Mesodermal cell (in vitro differentiated cells): ENCODE measurements around the gene CYP4B1.
"Not testable (repeated sequence)": the region's sequence is repeated elsewhere in the genome, so short reads cannot be mapped to it uniquely, and the experiment has no call there.

Source experiments
- H3K27ac ChIP-seq: 2 replicates; pipeline ENCODE4 v1.7.0; 2013; ENCODE audit warnings: mild to moderate bottlenecking, low read depth, low read length, moderate library complexity; ENCODE audit not compliant: severe bottlenecking
- H3K36me3 ChIP-seq: 2 replicates; pipeline ENCODE4 v1.7.1; 2013; ENCODE audit warnings: mild to moderate bottlenecking, low read length, moderate library complexity; ENCODE audit not compliant: control insufficient read depth, insufficient read depth
- H3K4me1 ChIP-seq: one replicate; pipeline ENCODE4 v1.7.1; 2013; ENCODE audit warnings: mild to moderate bottlenecking, low read length; ENCODE audit not compliant: insufficient read depth, control insufficient read depth, poor library complexity, severe bottlenecking
- H3K4me3 ChIP-seq: 2 replicates; pipeline ENCODE4 v1.7.0; 2013; ENCODE audit warnings: low read length, control low read depth, mild to moderate bottlenecking; ENCODE audit not compliant: insufficient read depth, poor library complexity, severe bottlenecking; ENCODE audit errors: extremely low read depth
- H3K9me3 ChIP-seq: 2 replicates; pipeline ENCODE4 v1.7.1; 2013; ENCODE audit warnings: mild to moderate bottlenecking, low read length, moderate library complexity; ENCODE audit not compliant: control insufficient read depth
- WGBS, 2 experiments: methylation state at CpG; one replicate each; pipeline ENCODE4 v1.1.5; 2013; ENCODE audit warnings: missing lambda C conversion rate in 2 of 2; ENCODE audit not compliant: insufficient coverage in 2 of 2; 5-methylcytosine and 5-hydroxymethylcytosine counted together

CYP4B1 gene

DNA sequence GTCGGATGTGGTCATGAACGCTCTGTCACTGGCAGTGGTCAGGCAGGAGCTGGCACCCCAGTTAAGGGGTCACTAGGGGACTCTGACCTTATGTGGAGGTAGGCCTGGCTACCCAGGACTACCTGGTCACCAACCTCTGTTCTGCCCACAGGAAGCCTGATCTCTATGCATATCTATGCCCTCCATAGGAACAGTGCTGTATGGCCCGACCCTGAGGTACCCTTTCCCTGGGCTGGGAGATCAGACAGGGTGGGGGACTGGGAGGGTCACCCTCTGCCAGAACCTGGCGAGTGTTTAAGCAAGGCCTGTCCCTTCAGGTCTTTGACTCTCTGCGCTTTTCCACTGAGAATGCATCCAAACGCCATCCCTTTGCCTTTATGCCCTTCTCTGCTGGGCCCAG is 19.0 kb downstream of the CYP4B1 start:
- no peak overlapping the region for H3K27ac ChIP-seq
- H3K4me3 ChIP-seq, result no peak overlapping the region
- H3K36me3 ChIP-seq, result no peaks in the 10 kb centered on the region
- H3K4me1 ChIP-seq, result no peaks in the 10 kb centered on the region
- no peaks in the 10 kb centered on the region for H3K9me3 ChIP-seq
- WGBS, 2 experiments, result 85 to 89% methylated on average over 2 to 6 of the region's 6 CpGs

DNA sequence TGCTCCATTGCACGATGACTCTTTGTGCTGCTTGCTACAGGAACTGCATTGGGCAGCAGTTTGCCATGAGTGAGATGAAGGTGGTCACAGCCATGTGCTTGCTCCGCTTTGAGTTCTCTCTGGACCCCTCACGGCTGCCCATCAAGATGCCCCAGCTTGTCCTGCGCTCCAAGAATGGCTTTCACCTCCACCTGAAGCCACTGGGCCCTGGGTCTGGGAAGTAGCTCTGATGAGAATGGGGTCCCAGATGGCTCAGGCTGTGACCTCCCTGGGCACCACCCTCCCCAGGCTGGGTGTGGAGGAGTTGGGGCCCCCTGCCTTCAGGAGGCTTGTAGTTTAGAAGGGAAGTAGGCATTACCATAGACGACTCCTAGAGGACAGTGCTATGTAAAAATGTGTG is 19.7 kb downstream of the CYP4B1 start:
- Histone ChIP-seq H3K4me1 (no peaks in the 10 kb centered on the region), H3K4me3 (no peak overlapping the region)
- WGBS, 2 experiments, result 86 to 90% methylated on average over 3 to 4 of the region's 5 CpGs

DNA sequence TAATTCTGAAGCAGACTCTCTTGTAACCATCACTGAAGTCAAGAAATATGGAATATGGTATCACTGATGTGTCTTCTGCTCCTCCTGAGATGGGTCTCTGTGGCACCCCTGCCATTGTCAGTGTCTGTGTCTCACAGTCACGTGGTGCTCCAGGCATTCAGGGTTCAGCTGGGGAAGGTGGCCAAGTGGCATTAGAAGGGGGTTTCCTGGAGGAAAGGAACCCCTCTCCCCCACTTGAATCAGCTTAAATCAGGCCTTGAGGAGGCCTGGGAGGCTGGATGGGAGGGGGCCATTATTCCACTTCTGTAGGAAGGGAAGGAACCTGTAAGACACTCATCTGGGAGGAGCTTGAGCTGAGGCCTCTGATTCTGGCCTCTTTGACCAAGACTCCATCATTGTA is 20.5 kb downstream of the CYP4B1 start:
- Histone ChIP-seq H3K9me3 (no peaks in the 10 kb centered on the region), H3K4me1 (no peaks in the 10 kb centered on the region), H3K4me3 (no peak overlapping the region), H3K36me3 (no peaks in the 10 kb centered on the region), H3K27ac (no peak overlapping the region)
- no CpG with 5 or more reads among the region's 1 CpG for WGBS, 2 experiments

More for the DNA sequence above, 19.7 kb downstream of the CYP4B1 start:
- Histone ChIP-seq H3K9me3 (no peaks in the 10 kb centered on the region), H3K27ac (no peak overlapping the region), H3K36me3 (no peaks in the 10 kb centered on the region)

DNA sequence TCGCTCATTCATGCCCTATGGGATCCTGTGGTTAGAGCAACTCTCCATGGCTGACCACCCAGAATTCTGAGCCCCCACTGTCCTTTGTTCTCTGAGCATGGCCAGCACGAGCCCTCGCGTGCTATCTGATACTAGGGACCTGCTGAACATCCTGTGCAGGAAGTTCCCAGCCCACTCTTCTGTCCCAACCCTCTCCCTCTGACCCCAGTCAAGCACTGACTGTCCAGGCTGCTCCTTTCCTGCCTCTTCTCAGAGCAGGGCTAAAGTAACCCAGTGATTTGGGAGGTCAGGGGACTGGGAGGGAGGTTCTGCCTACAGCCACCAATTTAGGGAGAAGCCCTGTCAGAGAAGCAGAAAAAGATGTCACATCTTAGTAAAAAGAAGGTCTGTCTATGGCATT is 21.2 kb downstream of the CYP4B1 start:
- H3K27ac ChIP-seq, result no peak overlapping the region

DNA sequence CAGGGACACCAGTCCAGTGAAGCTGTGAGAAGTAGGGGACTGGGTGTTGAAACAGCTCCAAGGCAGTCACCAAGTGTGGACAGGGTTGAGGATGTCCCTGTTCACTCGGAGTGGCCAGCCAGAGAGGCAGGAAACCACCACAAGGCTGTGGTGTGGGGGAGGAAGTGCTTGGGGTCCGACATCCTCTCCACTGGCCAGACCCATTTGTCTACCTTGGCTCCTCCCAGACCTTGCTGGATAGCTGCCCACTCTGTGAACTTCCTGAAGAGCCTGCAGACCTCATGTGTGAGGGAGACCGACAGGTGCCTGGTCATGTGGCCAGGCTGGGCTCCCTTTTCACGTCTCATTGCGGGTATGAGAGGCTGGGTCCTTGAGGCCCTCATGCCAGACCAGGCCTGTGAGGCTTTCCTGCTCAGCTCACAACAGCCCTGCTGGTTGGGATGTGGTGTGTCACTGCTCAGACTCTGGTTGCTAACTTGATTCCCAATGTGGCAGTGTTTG is 21.8 kb downstream of the CYP4B1 start:
- H3K4me3 ChIP-seq, result no peak overlapping the region
- H3K27ac ChIP-seq, result no peak overlapping the region
- H3K36me3 ChIP-seq, result no peaks in the 10 kb centered on the region
- WGBS, 2 experiments, result 93 to 100% methylated on average over 3 to 4 of the region's 5 CpGs
- H3K4me1 ChIP-seq, result no peaks in the 10 kb centered on the region
- H3K9me3 ChIP-seq, result no peaks in the 10 kb centered on the region

More for the DNA sequence above, 21.2 kb downstream of the CYP4B1 start:
- no peaks in the 10 kb centered on the region for H3K36me3 ChIP-seq
- H3K4me1 ChIP-seq, result no peaks in the 10 kb centered on the region
- 86 to 87% methylated on average over 2 to 4 of the region's 4 CpGs for WGBS, 2 experiments
- H3K4me3 ChIP-seq, result no peak overlapping the region
- H3K9me3 ChIP-seq, result no peaks in the 10 kb centered on the region

DNA sequence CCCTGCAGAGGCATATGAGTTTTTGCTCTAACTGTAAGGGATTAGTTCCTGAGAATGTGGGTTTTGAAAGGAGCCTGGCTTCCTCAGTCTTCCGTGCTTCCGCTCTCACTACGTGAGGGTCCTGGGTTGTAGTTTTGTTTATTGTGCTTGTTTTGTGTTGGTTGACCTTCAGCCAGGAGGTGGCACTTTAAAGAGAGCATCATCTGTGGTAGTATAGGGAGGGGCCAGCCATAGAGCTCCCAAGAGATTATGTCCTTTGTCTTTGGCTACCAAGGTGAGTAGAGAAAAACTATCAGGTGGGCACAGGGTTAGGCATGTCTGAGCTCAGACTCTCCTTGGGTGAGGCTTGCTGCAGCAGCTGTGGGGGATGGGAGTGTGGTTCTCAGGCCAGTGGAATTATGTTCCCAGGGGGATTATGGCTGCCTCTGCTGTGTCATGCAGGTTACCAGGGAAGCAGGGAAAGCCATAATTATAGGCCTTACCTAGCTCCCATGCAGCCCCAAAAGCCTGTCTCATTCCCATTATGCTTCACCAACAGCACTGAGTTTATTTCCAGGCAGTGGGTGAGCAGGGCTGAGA is 23.5 kb downstream of the CYP4B1 start:
- Histone ChIP-seq H3K4me3 (no peak overlapping the region), H3K4me1 (no peaks in the 10 kb centered on the region), H3K36me3 (no peaks in the 10 kb centered on the region), H3K27ac (no peak overlapping the region), H3K9me3 (no peaks in the 10 kb centered on the region)
- 93 to 100% methylated on average over 1 to 2 of the region's 3 CpGs for WGBS, 2 experiments

DNA sequence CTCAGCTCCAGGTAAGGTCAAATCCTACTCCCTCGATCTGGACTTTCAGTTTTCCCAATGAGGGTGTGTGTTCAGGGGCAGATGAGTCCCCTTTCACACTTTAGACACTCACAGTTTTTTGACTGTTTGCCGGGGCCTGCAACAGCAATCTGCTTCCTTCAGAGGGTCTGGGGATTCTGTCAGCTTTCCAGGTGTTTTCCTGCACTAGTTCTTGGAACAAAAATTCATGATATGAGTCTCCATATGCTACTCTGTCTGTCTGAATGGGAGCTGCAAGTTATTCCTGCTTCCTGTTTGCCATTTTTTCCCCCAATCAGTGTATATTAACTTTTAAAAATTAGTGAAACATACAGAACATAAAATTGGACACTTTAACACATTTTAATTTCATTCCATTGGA is 24.3 kb downstream of the CYP4B1 start:
- Histone ChIP-seq H3K36me3 (no peaks in the 10 kb centered on the region), H3K4me1 (no peaks in the 10 kb centered on the region), H3K9me3 (no peaks in the 10 kb centered on the region), H3K4me3 (no peak overlapping the region), H3K27ac (no peak overlapping the region)
- WGBS, 2 experiments, result 80% methylated on average over 1 of the region's 2 CpGs

DNA sequence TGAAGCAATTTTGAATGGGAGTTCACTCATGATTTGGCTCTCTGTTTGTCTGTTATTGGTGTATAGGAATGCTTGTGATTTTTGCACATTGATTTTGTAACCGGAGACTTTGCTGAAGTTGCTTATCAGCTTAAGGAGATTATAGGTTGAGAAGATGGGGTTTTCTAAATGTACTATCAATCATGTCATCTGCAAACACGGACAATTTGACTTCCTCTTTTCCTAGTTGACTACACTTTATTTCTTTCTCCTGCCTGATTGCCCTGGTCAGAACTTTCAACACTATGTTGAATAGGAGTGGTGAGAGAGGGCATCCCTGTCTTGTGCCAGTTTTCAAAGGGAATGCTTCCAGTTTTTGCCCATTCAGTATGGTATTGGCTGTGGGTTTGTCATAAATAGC is 28.0 kb downstream of the CYP4B1 start:
- not testable (repeated sequence) for H3K27ac ChIP-seq, H3K4me3 ChIP-seq, H3K9me3 ChIP-seq, H3K36me3 ChIP-seq, H3K4me1 ChIP-seq
- WGBS, 2 experiments, result 83 to 88% methylated on average over 1 of the region's 2 CpGs

DNA sequence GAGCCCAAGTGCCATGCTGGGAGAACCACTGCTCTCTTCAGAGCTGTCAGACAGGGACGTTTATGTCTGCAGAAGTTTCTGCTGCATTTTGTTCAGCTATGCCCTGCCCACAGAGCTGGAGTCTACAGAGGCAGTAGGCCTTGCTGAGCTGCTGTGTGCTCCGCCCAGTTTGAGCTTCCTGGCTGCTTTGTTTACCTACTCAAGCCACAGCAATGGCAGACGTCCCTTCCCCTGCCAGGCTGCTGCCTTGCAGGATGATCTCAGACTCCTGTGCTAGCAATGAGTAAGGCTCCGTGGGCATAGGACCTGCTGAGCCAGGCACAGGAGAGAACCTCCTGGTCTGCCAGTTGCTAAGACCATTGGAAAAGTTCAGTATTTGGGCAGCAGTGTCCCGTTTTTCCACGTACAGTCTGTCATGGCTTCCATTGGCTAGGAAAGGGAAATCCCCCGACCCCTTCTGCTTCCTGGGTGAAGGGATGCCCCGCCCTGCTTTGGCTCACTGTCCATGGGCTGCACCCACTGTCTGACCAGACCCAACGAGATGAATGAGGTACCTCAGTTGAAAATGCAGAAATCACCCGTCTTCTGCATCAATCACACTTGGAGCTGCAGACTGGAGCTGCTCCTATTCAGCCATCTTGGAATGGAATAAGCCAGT is 31.9 kb downstream of the CYP4B1 start:
- Histone ChIP-seq H3K4me1 (no peaks in the 10 kb centered on the region), H3K36me3 (no peaks in the 10 kb centered on the region), H3K9me3 (no peaks in the 10 kb centered on the region), H3K27ac (no peak overlapping the region), H3K4me3 (no peak overlapping the region)
- 79 to 90% methylated on average over 9 to 10 of the region's 10 CpGs for WGBS, 2 experiments

DNA sequence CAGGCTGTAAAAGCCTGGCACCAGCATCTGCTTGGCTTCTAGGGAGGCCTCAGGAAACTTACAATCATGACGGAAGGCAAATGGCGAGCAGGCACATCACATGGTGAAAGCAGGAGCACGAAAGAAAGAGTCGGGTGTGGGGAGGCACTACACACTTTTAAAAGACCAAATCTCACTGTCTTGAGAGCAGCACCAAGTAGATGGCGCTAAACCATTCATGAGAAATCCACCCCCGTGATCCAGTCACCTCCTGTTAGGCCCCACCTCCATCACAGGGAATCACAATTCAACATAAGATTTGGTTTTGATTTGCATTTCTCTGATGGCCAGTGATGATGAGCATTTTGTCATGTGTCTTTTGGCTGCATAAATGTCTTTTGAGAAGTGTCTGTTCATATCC is 36.6 kb downstream of the CYP4B1 start:
- H3K4me1 ChIP-seq, H3K36me3 ChIP-seq, H3K4me3 ChIP-seq, H3K9me3 ChIP-seq, H3K27ac ChIP-seq: not testable (repeated sequence)
- 95 to 100% methylated on average over 3 to 4 of the region's 6 CpGs for WGBS, 2 experiments

DNA sequence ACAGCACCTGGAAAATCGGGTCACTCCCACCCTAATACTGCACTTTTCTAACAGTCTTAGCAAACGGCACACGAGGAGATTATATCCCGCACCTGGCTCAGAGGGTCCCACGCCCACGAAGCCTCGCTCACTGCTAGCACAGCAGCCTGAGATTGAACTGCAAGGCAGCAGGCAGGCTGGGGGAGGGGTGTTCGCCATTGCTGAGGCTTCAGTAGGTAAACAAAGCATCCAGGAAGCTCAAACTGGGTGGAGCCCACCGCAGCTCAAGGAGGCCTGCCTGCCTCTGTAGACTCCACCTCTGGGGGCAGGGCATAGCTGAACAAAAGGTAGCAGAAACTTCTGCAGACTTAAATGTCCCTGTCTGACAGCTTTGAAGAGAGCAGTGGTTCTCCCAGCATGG is 47.5 kb downstream of the CYP4B1 start:
- H3K36me3 ChIP-seq, H3K27ac ChIP-seq, H3K9me3 ChIP-seq, H3K4me1 ChIP-seq, H3K4me3 ChIP-seq: not testable (repeated sequence)
- 92 to 95% methylated on average over 7 of the region's 9 CpGs for WGBS, 2 experiments
